Activated CD8-positive, alpha-beta memory T cell treated with anti-CD3 and anti-CD28 coated beads for 36 hours (primary cell): ENCODE results near the gene MEIS1. TPM values are rescaled to one million over a fixed set of nuclear protein-coding genes. Genes with fewer than 3 reads are reported as not detected.
"Not testable (repeated sequence)": the region's sequence is repeated elsewhere in the genome, so short reads cannot be mapped to it uniquely, and the experiment has no call there.

Source experiments
- CTCF ChIA-PET: fragments of 350-600 bp; sonication (Branson Sonifier 250); formaldehyde crosslinking; loops from one replicate; lab custom pipeline; 2021; ENCODE audit warnings: antibody characterized with exemption; lab: Charles Lee
- POLR2A ChIA-PET: fragments of 350-600 bp; sonication (Branson Sonifier 250); formaldehyde crosslinking; loops from one replicate; lab custom pipeline; 2021; ENCODE audit warnings: antibody characterized with exemption; lab: Charles Lee
- total RNA-seq, 2 experiments: library from RNA; stranded (reverse); gene quantifications; one replicate each; pipeline ENCODE4 v1.2.3, GENCODE V29; 2021

MEIS1 gene
- total RNA-seq = not detected

- CTCF ChIA-PET = no interaction called here
- POLR2A ChIA-PET = no interaction called here
Observed at GRCh38 chr2:66434679-66435548, at the start of gene MEIS1. Gene MEIS1 (plus strand): TSS chr2:66435125. CDS start chr2:66435857, 732 bp downstream.

GRCh38 chr2:66387016-66387753, 47.7 kb upstream of the MEIS1 start:
- CTCF ChIA-PET = no interaction called here
- POLR2A ChIA-PET = no interaction called here

- ChIA-PET POLR2A (no interaction called here), CTCF (no interaction called here)
Observed at GRCh38 chr2:66389651-66390131, 45.2 kb upstream of the MEIS1 start.

- ChIA-PET POLR2A (no interaction called here), CTCF (no interaction called here)
Observed at GRCh38 chr2:66390152-66390551, 44.8 kb upstream of the MEIS1 start.

- ChIA-PET POLR2A (no interaction called here), CTCF (no interaction called here)
Observed at GRCh38 chr2:66390811-66391210, 44.1 kb upstream of the MEIS1 start.

GRCh38 chr2:66391240-66391639, 43.7 kb upstream of the MEIS1 start:
- POLR2A ChIA-PET = not testable (repeated sequence)

GRCh38 chr2:66405473-66405872, 29.5 kb upstream of the MEIS1 start:
- CTCF ChIA-PET = no interaction called here
- POLR2A ChIA-PET = no interaction called here

More at GRCh38 chr2:66391240-66391639, 43.7 kb upstream of the MEIS1 start:
- CTCF ChIA-PET = not testable (repeated sequence)

- POLR2A ChIA-PET = no interaction called here
- CTCF ChIA-PET = no interaction called here
Observed at GRCh38 chr2:66408905-66409304, 26.0 kb upstream of the MEIS1 start.

GRCh38 chr2:66412874-66413273, 22.1 kb upstream of the MEIS1 start:
- ChIA-PET POLR2A (no interaction called here), CTCF (no interaction called here)

GRCh38 chr2:66414896-66415295, 20.0 kb upstream of the MEIS1 start:
- CTCF ChIA-PET = no interaction called here
- POLR2A ChIA-PET = no interaction called here

- POLR2A ChIA-PET = no interaction called here
Observed at GRCh38 chr2:66418381-66418780, 16.5 kb upstream of the MEIS1 start.

GRCh38 chr2:66421612-66422011, 13.3 kb upstream of the MEIS1 start:
- ChIA-PET POLR2A (no interaction called here), CTCF (no interaction called here)

More at GRCh38 chr2:66418381-66418780, 16.5 kb upstream of the MEIS1 start:
- CTCF ChIA-PET = no interaction called here

GRCh38 chr2:66423391-66424124, 11.4 kb upstream of the MEIS1 start:
- CTCF ChIA-PET = no interaction called here
- POLR2A ChIA-PET = no interaction called here

- CTCF ChIA-PET = no interaction called here
- POLR2A ChIA-PET = no interaction called here
Observed at GRCh38 chr2:66426244-66427111, 8.4 kb upstream of the MEIS1 start.

GRCh38 chr2:66427300-66427699, 7.6 kb upstream of the MEIS1 start:
- ChIA-PET CTCF (no interaction called here), POLR2A (no interaction called here)

- POLR2A ChIA-PET = no interaction called here
Observed at GRCh38 chr2:66428986-66429612, 5.8 kb upstream of the MEIS1 start.

GRCh38 chr2:66429693-66430504, 5.0 kb upstream of the MEIS1 start:
- POLR2A ChIA-PET = no interaction called here
- CTCF ChIA-PET = no interaction called here

More at GRCh38 chr2:66428986-66429612, 5.8 kb upstream of the MEIS1 start:
- CTCF ChIA-PET = no interaction called here
